ENCODE data around the gene ELOB. TPM values are rescaled to one million over a fixed set of nuclear protein-coding genes. Genes with fewer than 3 reads are reported as not detected.
A peak's percentile ranks its signal among the peaks of the same experiment; 100 is the strongest.
"Not testable (repeated sequence)": the region's sequence is repeated elsewhere in the genome, so short reads cannot be mapped to it uniquely, and the experiment has no call there.

Gene ELOB
- total and polyA plus RNA-seq, 3 donors from 2014 or later = 377 to 582 (median 381) TPM

- no peak for DNase-seq
- H3K9me3 ChIP-seq = no peaks in the 10 kb centered on the region
- H3K36me3 ChIP-seq (ENCODE audit: low read depth, missing control alignments) = no peaks in the 10 kb centered on the region
- H3K4me3 ChIP-seq = no peak overlapping the region
- no peak for TF ChIP-seq POLR2A (IDR thresholded peaks at IDR 0.05)
- TF ChIP-seq, protein P1, sequence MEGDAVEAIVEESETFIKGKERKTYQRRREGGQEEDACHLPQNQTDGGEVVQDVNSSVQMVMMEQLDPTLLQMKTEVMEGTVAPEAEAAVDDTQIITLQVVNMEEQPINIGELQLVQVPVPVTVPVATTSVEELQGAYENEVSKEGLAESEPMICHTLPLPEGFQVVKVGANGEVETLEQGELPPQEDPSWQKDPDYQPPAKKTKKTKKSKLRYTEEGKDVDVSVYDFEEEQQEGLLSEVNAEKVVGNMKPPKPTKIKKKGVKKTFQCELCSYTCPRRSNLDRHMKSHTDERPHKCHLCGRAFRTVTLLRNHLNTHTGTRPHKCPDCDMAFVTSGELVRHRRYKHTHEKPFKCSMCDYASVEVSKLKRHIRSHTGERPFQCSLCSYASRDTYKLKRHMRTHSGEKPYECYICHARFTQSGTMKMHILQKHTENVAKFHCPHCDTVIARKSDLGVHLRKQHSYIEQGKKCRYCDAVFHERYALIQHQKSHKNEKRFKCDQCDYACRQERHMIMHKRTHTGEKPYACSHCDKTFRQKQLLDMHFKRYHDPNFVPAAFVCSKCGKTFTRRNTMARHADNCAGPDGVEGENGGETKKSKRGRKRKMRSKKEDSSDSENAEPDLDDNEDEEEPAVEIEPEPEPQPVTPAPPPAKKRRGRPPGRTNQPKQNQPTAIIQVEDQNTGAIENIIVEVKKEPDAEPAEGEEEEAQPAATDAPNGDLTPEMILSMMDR (IDR thresholded peaks at IDR 0.05) = no peak
- 85 to 88% methylated on average over 7 of the region's 7 CpGs for WGBS, 2 donors
- H3K4me1 ChIP-seq = no peaks in the 10 kb centered on the region
- no peaks in the 10 kb centered on the region for H3K27me3 ChIP-seq
- intact Hi-C loops (cut with DNase I; ENCODE audit: low total_unique reads) = no loop called here
- no peak overlapping the region for H3K27ac ChIP-seq
Observed at GRCh38 chr16:2728034-2728433, 49.0 kb downstream of the ELOB start.

- no peak for DNase-seq
- TF ChIP-seq, protein P1 (IDR thresholded peaks at IDR 0.05) = no peak
- no peak for TF ChIP-seq POLR2A (IDR thresholded peaks at IDR 0.05)
- no peak overlapping the region for H3K27ac ChIP-seq
- H3K36me3 ChIP-seq (ENCODE audit: low read depth, missing control alignments) = no peaks in the 10 kb centered on the region
- no peaks in the 10 kb centered on the region for H3K27me3 ChIP-seq
- H3K4me3 ChIP-seq = no peak overlapping the region
- H3K9me3 ChIP-seq = no peaks in the 10 kb centered on the region
- WGBS, 2 donors = 85 to 89% methylated on average over 5 of the region's 5 CpGs
- intact Hi-C loops (cut with DNase I; ENCODE audit: low total_unique reads) = no loop called here
- no peaks in the 10 kb centered on the region for H3K4me1 ChIP-seq
Observed at GRCh38 chr16:2726923-2727322, 50.2 kb downstream of the ELOB start.

DNA sequence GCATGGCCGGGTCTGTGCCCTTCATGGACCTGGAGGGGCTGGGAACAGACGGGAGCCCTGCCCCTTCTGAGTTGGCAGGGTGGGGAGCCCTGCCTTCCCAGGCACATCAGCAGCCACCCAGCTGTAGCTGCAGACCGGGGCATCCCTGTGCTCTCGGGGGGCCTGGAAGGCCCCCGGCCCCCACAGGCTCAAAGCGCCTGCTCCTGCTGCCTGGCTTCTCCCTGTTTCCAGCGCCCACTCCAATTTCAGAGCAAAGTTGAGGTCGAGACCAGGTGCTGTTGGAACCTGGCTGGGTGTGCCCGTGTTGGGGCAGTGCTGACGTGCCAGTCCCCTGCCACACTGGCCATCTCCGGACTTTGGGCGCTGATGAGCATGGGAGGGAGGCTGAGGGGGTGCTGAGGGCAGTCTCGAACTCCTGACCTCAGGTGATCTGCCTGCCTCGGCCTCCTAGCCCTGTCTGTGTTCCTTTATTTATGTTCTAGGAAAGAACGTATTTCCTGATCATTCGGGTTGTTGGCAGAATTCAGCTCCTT, 52.2 kb downstream of the ELOB start:
- intact Hi-C loops (cut with DNase I; ENCODE audit: low total_unique reads) = no loop called here
- Histone ChIP-seq H3K4me1 (peaks cover 13% of the 10 kb centered on the region), H3K27me3 (no peaks in the 10 kb centered on the region), H3K9me3 (no peaks in the 10 kb centered on the region), H3K36me3 (ENCODE audit: low read depth, missing control alignments) (no peaks in the 10 kb centered on the region), H3K4me3 (no peak overlapping the region), H3K27ac (no peak overlapping the region)
- no peak for TF ChIP-seq POLR2A (IDR thresholded peaks at IDR 0.05)
- TF ChIP-seq, protein P1 (IDR thresholded peaks at IDR 0.05) = no peak
- no peak for DNase-seq
- 71 to 72% methylated on average over 6 to 16 of the region's 16 CpGs for WGBS, 2 donors

DNA sequence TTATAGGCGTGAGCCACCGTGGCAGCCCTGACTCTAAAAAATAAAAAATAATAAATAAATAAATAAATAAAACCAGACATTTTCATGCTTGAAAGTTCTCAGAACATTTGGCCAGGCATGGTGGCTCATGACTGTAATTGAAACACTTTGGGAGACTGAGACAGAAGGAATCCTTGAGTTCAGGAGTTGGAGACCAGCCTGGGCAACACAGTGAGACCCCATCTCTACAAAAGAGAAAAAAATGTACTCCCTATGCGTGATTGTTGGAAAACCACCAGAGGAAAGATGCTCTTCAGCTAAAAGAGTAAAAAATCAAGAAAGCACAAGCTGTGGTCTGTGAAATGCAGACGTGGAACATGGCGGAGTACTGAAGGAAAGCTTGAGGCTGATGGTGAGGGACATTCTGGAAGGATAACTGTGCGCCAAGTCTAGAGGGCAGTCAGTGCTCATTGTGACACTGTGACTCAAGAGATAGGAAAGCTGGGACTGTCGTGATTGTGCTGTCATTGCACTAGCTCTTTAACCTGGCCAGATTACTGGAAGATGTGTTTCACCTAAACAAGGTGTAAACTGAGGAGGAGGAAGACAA, 52.9 kb downstream of the ELOB start:
- H3K9me3 ChIP-seq = no peaks in the 10 kb centered on the region
- no peak for TF ChIP-seq POLR2A (IDR thresholded peaks at IDR 0.05)
- TF ChIP-seq, protein P1 (IDR thresholded peaks at IDR 0.05) = no peak
- no peaks in the 10 kb centered on the region for H3K36me3 ChIP-seq (ENCODE audit: low read depth, missing control alignments)
- H3K27me3 ChIP-seq = no peaks in the 10 kb centered on the region
- H3K4me3 ChIP-seq = no peak overlapping the region
- intact Hi-C loops (cut with DNase I; ENCODE audit: low total_unique reads) = no loop called here
- H3K27ac ChIP-seq = no peak overlapping the region
- DNase-seq = no peak
- 78 to 82% methylated on average over 7 of the region's 7 CpGs for WGBS, 2 donors
- peaks cover 14% of the 10 kb centered on the region for H3K4me1 ChIP-seq

DNA sequence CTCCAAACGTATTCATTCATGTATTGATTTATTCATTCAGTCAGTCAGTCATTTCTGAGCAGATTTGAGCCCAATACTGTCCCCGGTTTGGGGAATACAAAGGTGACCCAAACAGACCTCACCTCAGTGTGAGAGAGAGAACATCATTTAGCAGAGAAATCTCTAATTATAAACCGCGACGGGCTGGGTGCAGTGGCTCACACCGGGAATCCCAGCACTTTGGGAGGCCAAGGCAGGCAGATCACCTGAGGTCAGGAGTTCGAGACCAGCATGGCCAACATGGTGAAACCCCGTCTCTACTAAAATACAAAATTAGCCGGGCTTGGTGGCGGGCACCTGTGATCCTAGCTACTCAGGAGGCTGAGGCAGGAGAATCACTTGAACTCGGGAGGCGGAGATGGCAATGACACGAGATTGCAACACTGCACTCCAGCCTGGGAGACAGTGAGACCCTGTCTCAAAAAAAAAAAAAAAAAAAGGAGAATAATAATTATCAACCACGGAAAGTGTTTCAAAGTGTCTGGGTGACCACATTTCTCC, 55.4 kb downstream of the ELOB start:
- H3K4me1 ChIP-seq = peaks cover 16% of the 10 kb centered on the region
- DNase-seq; intact Hi-C loops (cut with DNase I; ENCODE audit: low total_unique reads); H3K36me3 ChIP-seq (ENCODE audit: low read depth, missing control alignments); H3K9me3 ChIP-seq; H3K27me3 ChIP-seq: not testable (repeated sequence)
- H3K4me3 ChIP-seq = peak overlapping the region; percentile 74 to 77
- WGBS, 2 donors = 34 to 36% methylated on average over 14 of the region's 14 CpGs
- peak overlapping the region in 1 of 2 donors; percentile 84 for H3K27ac ChIP-seq

Small RNA genes within 50 kb of the gene (small RNA-seq; reads per million reads assigned to genes)
- 0 reads per million in 2 donors for gene SNORA3C

Other genes starting within 250 kb of the ELOB start
- gene CEMP1, start 245.9 kb downstream of the ELOB start, total RNA-seq = 1 to 10 TPM; 5.4 to 5.5 TPM
- gene CEMP1, start 245.9 kb downstream of the ELOB start, polyA plus RNA-seq (ENCODE audit: insufficient read depth, low read depth, low replicate concordance) = 1.6 TPM
- gene PDPK1, start 239.3 kb downstream of the ELOB start, total RNA-seq = 10 to 100 TPM; 61.1 to 75.3 TPM
- 53.0 TPM for gene PDPK1, start 239.3 kb downstream of the ELOB start, polyA plus RNA-seq (ENCODE audit: insufficient read depth, low read depth, low replicate concordance)
- 10 to 100 TPM; 63.9 to 72.2 TPM for gene KCTD5, start 94.8 kb downstream of the ELOB start, total RNA-seq
- gene KCTD5, start 94.8 kb downstream of the ELOB start, polyA plus RNA-seq (ENCODE audit: insufficient read depth, low read depth, low replicate concordance) = 33.3 TPM
- gene PRSS27, start 57.1 kb downstream of the ELOB start, total RNA-seq = 1 to 10 TPM; 6.4 to 6.7 TPM
- 4.3 TPM for gene PRSS27, start 57.1 kb downstream of the ELOB start, polyA plus RNA-seq (ENCODE audit: insufficient read depth, low read depth, low replicate concordance)
- gene SRRM2, start 24.6 kb downstream of the ELOB start, total RNA-seq = 100 to 1,000 TPM; 446 to 738 TPM
- 526 TPM for gene SRRM2, start 24.6 kb downstream of the ELOB start, polyA plus RNA-seq (ENCODE audit: insufficient read depth, low read depth, low replicate concordance)
- under 1 TPM in 1 of 2 donors, not detected in 1; 0.93 TPM for gene PRSS33, start 10.3 kb upstream of the ELOB start, total RNA-seq
- gene PRSS33, start 10.3 kb upstream of the ELOB start, polyA plus RNA-seq (ENCODE audit: insufficient read depth, low read depth, low replicate concordance) = 4.4 TPM
- gene PRSS41, start 21.2 kb upstream of the ELOB start, total RNA-seq = 1 to 10 TPM in 1 of 2 donors, under 1 TPM in 1; 0.43 to 2.1 TPM
- gene PRSS41, start 21.2 kb upstream of the ELOB start, polyA plus RNA-seq (ENCODE audit: insufficient read depth, low read depth, low replicate concordance) = 0.88 TPM
- 100 to 1,000 TPM in 1 of 2 donors, 10 to 100 TPM in 1; 62.5 to 130 TPM for gene PRSS21, start 40.0 kb upstream of the ELOB start, total RNA-seq
- 153 TPM for gene PRSS21, start 40.0 kb upstream of the ELOB start, polyA plus RNA-seq (ENCODE audit: insufficient read depth, low read depth, low replicate concordance)
- gene ZG16B, start 53.0 kb upstream of the ELOB start, total RNA-seq = 1 to 10 TPM; 1.7 to 3.5 TPM
- 1.8 TPM for gene ZG16B, start 53.0 kb upstream of the ELOB start, polyA plus RNA-seq (ENCODE audit: insufficient read depth, low read depth, low replicate concordance)
- gene PRSS22, start 80.9 kb upstream of the ELOB start, total RNA-seq = not detected
- gene PRSS22, start 80.9 kb upstream of the ELOB start, polyA plus RNA-seq (ENCODE audit: insufficient read depth, low read depth, low replicate concordance) = 0.38 TPM
- gene FLYWCH2, start 105.9 kb upstream of the ELOB start, total RNA-seq = 10 to 100 TPM; 96.1 to 96.5 TPM
- 42.3 TPM for gene FLYWCH2, start 105.9 kb upstream of the ELOB start, polyA plus RNA-seq (ENCODE audit: insufficient read depth, low read depth, low replicate concordance)
- 10 to 100 TPM; 26.7 to 31.0 TPM for gene FLYWCH1, start 134.7 kb upstream of the ELOB start, total RNA-seq
- gene FLYWCH1, start 134.7 kb upstream of the ELOB start, polyA plus RNA-seq (ENCODE audit: insufficient read depth, low read depth, low replicate concordance) = 12.5 TPM
- 1 to 10 TPM; 1.7 TPM for gene KREMEN2, start 187.0 kb upstream of the ELOB start, total RNA-seq
- 0.86 TPM for gene KREMEN2, start 187.0 kb upstream of the ELOB start, polyA plus RNA-seq (ENCODE audit: insufficient read depth, low read depth, low replicate concordance)
- 1 to 10 TPM; 6.4 to 7.1 TPM for gene PAQR4, start 192.1 kb upstream of the ELOB start, total RNA-seq
- gene PAQR4, start 192.1 kb upstream of the ELOB start, polyA plus RNA-seq (ENCODE audit: insufficient read depth, low read depth, low replicate concordance) = 6.2 TPM
- gene PKMYT1, start 203.2 kb upstream of the ELOB start, total RNA-seq = 100 to 1,000 TPM in 1 of 2 donors, 10 to 100 TPM in 1; 76.4 to 146 TPM
- 119 TPM for gene PKMYT1, start 203.2 kb upstream of the ELOB start, polyA plus RNA-seq (ENCODE audit: insufficient read depth, low read depth, low replicate concordance)
- under 1 TPM; 0.37 to 0.39 TPM for gene CLDN9, start 235.6 kb upstream of the ELOB start, total RNA-seq
- 0.34 TPM for gene CLDN9, start 235.6 kb upstream of the ELOB start, polyA plus RNA-seq (ENCODE audit: insufficient read depth, low read depth, low replicate concordance)
- under 1 TPM; 0.55 to 0.74 TPM for gene CLDN6, start 240.9 kb upstream of the ELOB start, total RNA-seq
- 0.70 TPM for gene CLDN6, start 240.9 kb upstream of the ELOB start, polyA plus RNA-seq (ENCODE audit: insufficient read depth, low read depth, low replicate concordance)
- 10 to 100 TPM; 16.8 to 33.4 TPM for gene TNFRSF12A, start 243.1 kb upstream of the ELOB start, total RNA-seq
- gene TNFRSF12A, start 243.1 kb upstream of the ELOB start, polyA plus RNA-seq (ENCODE audit: insufficient read depth, low read depth, low replicate concordance) = 12.8 TPM
- gene HCFC1R1, start 246.7 kb upstream of the ELOB start, total RNA-seq = 10 to 100 TPM; 30.2 to 39.4 TPM
- 94.5 TPM for gene HCFC1R1, start 246.7 kb upstream of the ELOB start, polyA plus RNA-seq (ENCODE audit: insufficient read depth, low read depth, low replicate concordance)
- 10 to 100 TPM; 17.3 to 27.3 TPM for gene THOC6, start 246.8 kb upstream of the ELOB start, total RNA-seq
- 19.6 TPM for gene THOC6, start 246.8 kb upstream of the ELOB start, polyA plus RNA-seq (ENCODE audit: insufficient read depth, low read depth, low replicate concordance)

All from testis (tissue), 3 donors.